GM18861 (cell line): ENCODE measurements around the gene ANK2.

Experiments used
- ATAC-seq: cut with Tn5 transposase; IDR thresholded peaks from one replicate; pipeline ENCODE4 v1.9.1; 2021; ENCODE audit not compliant: unreplicated experiment

The ANK2 gene

DNA sequence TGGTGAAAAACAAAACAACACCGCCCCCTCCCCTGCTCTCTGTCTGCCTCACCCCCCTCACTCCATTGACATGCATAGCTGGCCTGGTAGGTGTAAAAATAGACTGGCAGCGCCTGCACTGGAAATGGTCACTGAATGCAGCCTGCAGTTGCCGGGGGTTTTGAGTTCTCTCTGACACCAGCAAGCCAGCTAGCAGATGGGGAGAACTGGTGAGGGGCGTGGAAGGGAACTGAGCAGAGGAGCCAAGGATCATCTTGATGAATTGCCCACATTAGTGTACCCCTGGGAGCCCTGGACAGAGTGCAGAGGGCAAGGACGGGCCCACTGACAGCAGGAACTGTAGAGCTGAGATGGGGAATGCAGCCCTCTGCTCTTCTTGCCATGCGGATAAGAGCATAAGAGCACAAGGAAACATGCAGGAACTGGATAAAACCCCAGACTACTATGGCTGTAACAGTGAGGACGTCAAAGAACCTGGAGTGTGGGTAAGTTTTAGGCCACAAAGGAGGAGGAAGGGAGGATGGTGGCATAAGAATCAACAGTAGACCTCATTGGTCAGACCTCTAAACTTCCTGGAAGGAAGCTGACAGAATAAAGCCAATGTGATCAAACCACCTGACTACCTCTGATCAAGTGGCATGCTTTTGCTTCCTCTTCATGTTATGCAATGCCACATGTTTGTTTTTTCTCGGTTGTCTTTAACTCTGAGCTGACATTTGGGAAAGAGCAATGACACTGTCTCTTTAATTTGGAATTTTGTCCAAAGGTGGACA lies 96.3 kb downstream of the ANK2 start:
- ATAC-seq = no peak

DNA sequence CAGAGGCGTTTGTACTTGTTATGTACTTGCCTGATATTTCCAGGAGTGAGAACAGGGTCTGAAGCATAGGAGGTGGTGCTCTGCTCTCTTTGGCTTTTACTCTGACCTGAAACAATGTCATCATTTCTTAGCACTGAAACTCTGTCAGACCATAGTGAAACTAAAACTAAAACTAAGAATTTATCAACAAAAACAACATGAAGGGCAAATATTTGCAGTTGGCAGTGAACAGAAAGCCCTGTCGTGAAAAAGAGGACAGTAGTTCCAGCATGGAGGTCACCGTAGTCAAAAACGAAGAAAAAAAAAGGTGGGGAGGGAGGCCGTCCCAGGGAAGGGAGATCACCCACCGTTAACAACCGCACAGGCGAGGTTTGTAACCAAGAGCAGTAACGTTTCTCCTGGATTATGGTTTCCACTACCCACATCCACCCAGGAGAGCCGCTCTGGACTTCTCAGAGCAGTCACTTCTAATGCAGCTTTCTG lies 97.5 kb downstream of the ANK2 start:
- ATAC-seq = peak; percentile 85

DNA sequence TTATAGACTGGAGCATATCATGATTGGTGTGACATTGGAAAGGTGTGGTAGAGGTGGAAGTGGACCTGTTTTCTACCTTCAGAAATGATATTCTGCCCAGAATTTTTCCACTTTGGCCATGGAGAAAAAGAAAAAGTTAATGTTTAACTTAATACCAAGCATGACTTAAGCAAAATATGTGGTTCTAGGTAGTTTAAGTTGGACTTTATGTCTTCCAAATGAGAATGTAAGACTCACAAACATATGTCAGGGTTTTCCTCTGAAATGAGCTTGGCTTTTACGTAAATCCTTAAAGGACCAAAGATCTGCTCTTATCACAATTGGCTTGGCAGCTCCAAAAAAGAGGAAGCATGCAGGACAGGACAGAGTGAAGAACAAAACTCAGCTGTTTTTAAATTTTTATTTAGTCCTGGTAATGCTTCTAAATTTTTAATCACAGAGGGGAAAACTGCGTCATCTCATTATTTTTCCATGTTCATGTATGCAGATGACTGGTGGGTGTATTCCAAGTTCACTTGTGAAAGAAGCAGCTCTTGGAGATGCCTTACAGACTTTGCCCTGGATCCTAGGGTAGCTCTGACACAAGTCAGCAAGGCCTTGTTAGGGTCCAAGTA lies 98.2 kb downstream of the ANK2 start:
- ATAC-seq = no peak

DNA sequence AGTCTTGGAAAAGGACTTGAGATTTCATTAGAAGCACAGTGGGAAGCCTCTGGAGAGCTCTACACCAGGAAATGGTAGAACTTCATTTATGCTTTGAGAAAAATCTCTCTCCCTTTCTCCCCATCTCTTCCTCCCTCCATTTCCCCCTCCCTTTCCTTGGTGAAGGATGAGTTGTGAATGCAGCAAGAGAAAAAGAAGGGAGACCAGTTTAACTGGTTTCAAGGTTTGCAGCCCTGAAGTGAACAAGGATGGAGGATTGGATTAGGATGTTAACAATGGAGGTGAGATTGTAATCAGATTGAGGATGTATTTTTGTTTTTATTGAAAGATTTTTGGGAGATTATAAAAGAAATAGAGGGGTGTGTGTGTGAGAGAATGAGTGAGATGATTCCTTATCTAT lies 99.5 kb downstream of the ANK2 start:
- no peak for ATAC-seq

DNA sequence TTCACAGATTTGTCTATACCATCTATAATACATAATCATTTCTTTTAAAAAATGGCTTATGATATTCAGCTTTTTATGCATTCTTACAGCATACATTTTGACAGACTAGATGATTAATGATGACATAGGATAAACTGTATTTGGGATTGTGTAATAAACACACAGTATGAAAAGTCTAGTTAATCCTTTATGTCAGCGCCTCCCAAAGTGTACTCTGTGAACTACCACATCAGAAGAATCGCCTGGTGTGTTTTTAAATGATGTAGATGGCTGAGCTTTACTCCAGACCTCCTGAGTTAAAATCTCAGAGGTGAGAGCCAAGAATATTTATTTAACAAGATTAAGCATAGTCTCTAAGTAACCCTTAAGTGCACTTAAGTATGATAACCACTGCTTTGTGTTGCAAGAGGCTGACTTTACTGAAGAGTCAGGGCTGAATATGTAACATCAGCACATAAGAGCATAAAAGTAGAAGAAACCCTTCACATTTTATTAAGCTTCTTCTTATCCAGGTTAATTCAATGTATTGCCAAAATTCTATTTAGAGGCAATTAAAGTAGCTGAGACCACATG lies 104.2 kb downstream of the ANK2 start:
- ATAC-seq = no peak

DNA sequence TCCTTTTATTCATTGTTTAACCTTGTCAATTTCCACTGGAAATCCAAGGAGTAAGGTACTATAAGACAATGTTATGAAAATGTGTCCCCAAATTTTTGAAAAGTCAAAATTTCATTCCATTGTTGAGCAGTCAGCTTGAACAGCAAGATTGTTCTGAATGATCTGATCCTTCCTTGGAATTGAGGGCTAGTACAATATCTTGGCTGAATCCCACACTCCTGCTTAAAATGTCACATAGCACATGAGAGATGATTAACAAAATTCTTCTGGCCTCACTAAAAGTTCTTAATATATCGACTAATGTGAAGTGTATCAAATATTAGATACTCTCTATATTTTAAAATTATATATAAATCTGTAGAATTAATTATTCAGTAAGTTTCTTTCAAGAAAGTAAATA lies 104.8 kb downstream of the ANK2 start:
- no peak for ATAC-seq

DNA sequence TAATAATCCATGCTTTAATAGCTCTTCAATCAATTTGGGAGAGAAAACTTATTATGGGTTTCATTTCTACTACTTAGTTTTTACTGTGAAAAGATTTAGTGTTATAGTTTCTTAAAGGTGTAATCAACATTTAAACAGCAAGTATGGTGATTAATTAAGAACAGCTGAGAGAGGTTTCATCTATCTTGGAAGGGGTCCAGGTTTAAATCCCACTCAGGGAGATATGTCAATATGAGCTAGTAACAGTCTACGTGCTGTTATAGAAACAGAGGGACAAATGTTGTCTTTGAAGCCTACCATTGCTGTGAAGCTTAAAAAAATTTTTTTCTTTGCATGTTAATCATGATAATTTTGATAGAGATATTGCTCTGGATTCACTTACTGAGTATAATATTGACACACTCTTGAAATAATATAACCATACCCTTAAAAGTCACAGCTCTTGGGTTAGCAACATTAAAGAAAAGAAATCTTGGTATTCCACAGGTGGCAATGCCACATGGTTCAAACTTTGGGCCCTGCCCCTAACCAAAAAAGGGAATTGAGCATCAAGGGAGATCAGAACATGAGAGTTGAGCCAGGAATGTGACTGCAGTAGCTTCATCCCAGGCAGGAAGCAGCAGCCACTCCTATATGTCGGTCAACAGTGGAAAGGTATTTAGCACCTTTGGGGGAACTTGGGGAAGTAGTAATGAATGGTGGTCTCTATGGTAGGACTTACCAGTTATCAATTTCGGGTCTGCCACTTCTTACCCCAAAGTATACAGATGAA lies 107.8 kb downstream of the ANK2 start:
- ATAC-seq = no peak

DNA sequence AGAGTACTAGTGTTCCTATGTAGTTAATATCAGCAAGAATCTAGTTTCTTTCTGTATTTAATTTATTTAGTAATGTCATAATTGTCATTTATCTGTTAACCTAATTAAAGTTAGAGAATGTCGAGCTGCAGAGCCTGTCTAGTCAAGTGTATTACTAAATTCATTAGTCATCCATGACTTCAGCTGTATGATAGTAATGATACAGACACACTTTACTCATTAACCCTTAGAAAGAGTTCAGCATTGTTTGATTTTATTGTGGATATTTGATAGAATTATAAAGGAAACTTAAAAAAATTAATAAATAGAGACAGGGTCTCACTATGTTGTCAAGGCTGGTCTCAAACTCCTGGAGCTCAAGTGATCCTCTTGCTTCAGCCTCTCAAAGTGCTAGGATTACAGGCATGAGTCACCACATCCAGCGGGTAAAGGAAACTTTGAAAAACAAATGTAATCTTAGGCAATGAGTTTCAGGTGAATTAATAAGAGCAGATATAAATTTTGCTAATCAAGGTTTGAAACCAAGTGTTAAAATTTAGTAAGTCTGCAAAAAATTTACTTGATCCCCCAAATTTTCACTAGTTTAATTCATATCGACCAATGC lies 110.6 kb downstream of the ANK2 start:
- no peak for ATAC-seq

DNA sequence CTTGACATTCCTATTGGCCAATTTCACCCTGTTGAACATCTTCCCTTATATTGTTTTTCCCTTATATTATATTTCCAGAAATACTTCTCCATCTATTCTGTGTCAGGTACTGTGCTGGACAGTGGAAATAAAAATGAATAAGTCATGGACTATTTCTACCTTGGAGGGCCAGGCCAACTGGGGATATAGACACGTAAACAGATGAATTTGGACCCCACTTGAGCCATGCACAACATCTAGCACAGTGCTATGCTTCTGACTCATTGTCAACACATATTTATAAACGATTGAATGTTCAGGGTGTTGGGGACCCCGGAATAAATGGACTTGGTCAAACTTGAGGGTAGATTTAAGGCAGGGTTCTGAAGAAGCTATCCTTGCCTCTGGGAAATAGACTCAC lies 111.1 kb downstream of the ANK2 start:
- no peak for ATAC-seq

DNA sequence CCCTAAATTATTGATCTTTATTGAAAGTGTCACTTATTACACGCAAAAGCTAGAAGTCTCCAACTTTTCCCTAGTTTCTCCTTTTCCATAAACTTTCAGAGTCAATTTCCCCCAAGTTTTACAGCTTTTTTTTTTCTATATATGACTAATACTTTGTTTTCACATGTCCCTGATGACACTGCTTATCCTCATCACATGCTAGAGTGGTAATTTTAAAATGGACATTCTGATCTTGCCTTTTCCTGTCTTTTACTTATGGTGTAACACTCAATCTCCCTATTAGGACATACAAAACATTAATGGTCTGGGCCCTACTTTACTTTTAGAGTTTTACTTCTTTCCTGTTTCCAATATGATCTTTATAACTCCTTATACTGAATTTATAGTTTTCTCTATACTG lies 112.6 kb downstream of the ANK2 start:
- no peak for ATAC-seq

DNA sequence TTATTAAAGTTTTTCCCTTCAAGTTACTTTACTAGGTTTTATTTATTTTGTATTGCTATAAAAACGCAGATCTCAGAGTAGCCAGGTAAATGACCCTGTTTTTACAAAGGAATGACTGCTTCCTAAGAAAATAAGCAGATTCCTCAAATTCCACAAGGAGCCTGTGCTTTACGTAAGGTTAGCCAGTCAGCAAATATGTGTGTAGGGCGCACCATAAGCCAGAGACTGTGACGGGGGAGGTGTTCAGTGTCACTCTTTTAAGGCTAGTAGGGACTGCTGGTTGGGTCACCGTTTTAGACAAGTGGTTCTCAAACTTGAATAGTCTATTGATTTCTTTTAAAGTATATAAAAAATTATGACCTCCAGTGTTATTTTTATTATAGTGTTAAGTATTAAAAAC lies 119.9 kb downstream of the ANK2 start:
- ATAC-seq = no peak

DNA sequence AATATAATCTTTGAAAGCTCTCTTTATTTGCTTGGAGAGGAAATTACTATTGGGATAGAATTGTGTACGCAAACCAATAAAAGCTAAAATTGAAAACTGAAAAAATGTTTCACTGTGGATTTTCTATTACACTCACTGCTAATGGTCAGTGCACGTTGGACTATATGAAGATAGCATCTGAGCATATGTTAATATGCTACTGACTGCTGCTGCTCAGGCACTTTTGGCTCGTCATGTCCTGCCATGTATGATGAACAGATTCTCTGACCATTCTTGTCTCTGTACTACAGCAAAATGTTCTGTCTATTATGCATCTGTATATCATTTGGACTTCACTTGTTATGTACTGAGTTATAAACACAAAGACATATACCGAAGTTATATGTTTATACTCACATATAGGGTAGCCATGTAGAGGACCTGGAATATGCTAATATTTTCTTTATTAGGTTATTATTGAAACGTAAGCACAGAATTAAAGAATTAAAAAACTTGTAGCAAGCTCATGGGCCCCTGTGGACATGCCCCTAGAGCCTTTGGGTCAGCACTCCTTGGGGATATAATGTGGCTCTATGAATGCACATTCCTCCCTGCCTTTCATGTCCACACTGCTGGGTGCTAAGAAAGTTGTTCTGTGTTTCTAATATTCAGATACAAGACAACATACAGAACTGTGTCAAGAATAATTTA lies 120.8 kb downstream of the ANK2 start:
- ATAC-seq = no peak

DNA sequence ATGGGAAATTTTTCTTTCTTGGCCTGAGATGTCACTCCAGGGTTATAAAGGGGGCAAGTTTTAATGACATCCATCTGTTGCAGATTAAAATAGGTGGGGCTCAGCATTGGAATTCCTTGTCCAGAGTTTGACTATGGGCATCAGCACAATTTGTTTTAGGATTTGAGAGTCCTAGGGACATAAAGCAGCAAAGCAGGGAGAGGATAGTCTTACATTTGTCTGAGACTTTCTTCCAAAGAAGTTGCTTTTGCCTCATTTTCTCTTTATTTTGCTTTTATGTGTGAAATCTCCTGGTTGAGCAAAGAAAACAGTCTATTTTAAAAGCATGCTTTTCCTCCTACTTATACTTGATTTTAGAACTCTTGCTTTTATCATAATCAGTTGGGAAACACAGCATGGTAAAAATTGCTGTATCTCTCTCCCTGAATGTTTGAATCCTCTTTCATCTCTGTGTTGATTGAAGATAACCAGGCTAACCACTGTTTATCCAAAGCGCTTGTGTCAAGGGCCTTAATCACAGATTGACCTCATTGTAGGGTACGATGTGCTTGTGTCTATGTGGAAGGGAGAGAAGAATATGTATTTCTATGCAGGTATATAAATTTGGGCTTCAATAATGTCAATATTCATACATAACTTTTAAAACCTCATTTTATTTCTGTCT lies 121.5 kb downstream of the ANK2 start:
- no peak for ATAC-seq

DNA sequence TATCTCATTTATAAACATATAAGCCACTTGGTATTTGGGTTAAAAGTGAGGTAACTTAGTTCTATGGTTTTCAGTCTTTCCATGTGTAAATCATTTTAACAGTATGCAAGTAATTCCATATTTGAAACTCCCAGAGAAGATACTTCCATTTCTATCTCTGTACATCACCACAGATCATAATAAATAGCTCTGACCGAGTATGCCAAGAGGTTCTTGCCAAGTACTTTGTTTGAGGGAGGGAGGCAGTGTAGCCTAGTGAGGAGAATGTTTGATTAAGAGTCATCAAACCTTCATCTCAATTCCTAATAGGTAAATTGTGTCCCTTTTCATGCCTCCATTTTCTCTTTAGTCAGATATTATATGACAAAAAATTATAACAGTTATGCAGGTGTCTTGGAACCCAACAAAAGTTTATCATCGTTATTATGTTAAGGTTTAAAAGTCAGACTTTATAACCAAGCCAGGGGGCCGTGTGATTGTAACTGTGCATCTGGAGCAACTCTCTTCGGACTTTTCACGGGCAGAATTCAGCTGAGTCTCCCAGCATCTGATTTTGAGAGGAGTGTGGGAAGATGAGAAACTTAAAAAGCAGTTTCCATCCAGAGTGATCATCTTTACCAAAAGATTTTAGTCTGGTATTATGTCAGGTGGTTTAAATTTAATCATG lies 123.8 kb downstream of the ANK2 start:
- no peak for ATAC-seq

DNA sequence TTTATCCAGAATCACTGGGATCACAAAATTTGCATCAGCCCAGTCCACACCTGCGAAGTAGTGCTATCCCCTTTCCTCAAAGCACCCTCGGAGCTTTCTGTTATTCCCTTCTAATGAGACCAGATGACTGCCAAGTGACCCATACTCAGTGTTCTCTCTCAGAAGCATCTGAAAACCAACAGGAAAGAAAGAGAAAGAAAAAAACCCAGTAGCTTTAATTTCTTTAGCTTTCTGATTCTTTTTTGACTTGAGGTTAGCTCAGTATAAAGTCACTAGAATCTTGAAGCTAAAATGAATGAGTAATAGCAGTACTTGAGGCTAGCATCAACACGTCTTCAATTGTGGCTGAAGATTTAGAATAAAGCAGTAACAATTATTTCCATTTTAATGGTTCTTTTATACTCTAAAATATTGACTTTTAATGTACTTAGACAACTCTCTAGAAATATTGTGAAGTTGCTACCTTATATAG lies 124.4 kb downstream of the ANK2 start:
- no peak for ATAC-seq

DNA sequence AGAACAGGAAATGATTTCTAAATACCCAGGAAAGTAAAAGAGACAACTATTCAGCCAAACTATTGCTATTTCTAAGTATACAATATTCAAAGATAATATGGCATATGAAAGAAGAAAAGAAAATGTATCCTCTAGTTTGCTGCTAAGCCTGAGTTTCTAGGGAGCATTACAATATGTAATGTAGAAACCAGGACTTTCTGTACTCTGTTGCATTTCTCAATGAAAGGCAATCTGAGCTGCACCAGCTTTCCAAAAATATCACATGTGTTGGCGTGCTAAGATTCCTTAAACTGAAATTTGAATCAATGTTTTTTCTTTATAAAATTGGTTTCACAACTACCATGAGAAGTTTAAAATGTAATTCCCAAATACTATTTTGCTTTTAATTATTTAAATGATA lies 129.6 kb downstream of the ANK2 start:
- no peak for ATAC-seq

DNA sequence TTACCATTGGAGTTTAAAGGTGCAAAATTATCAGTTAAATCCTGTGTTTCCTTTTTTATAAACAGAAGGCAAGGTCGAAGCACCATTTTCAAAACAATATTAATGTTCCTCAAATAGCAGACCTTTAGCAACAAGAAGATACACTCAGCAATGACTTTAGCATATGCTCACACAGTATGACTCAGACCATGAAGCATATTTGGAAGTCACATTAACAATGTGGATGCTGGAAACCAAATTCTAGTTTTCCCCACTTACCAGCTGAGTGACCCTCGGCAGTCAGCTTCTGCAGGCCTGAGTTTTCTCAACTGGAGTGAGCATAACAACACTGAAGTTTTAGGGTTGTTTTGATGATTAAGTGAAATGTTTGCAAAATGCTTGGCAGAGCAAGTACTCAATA lies 130.5 kb downstream of the ANK2 start:
- ATAC-seq = no peak

DNA sequence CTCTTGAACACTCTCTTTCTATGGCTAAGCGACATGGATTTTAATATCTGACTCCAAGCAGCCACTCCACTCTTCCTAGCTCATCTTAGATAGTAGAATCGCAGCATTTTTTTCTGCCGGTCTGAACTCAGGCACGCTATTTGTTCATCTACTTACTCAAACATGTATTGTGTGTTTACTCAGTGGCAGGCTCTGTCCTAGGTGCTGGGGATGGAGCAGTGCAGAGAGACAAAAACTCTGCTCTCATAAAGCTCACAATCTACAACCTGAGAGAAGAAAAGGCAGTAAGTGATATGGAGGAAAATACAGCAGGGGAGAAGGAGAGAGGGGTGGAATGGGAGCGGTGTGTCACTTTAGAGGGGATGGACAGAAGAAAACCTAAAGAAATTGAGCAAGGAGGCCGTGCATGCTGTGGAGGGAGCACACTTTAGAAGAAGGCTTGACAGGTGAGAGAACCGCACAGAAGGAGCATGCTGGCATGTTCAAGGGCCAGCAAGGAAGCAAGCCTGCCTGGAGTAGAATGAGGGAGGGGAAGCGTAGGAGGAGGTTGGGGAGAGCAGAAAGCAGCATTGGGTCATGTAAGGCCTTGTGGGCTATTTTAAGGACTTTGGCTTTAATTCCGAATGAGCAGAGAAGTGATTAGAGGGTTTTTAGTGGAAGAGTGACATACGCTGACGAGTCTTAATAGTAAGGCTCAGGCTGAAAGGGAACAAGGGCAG lies 132.0 kb downstream of the ANK2 start:
- ATAC-seq = no peak
